ENCODE data around the gene SNED1. TPM values are rescaled to one million over a fixed set of nuclear protein-coding genes. Genes with fewer than 3 reads are reported as not detected.
A peak's percentile ranks its signal among the peaks of the same experiment; 100 is the strongest.

The SNED1 gene
- total RNA-seq, 8 experiments from 2014 or later = 0.71 to 15.4 (median 2.8) TPM

GRCh38 chr2:241038374-241039180 is 40.2 kb downstream of the SNED1 start:
- 45 to 77% (median 68%) methylated on average over 2 to 4 of the region's 20 CpGs; no CpG with 5 or more reads in 6 of the 10 experiments for WGBS, 10 experiments
- Histone ChIP-seq H3K4me1 (replicated peaks in 1 of 2) (peaks cover 6 to 11% of the 10 kb centered on the region in 2 donors), H3K4me3 (no peak overlapping the region), H3K27ac (no peak overlapping the region)
- in situ Hi-C loops (cut with MboI; ENCODE audit: low pct_unique_long_range_greater_than_20kb in 2 of 9, low sequenced_read_pairs in 9 of 9, unreplicated experiment in 9 of 9) = no loop called here
- no peak for ATAC-seq (replicated peaks in 6 of 8)

- in situ Hi-C loops (cut with MboI; ENCODE audit: low pct_unique_long_range_greater_than_20kb in 2 of 9, low sequenced_read_pairs in 9 of 9, unreplicated experiment in 9 of 9) = no loop called here
- ATAC-seq (replicated peaks in 6 of 8) = peak in 1 of 8 experiments; percentile 30
- WGBS, 10 experiments = 70 to 100% (median 80%) methylated on average over 1 to 2 of the region's 4 CpGs; no CpG with 5 or more reads in 7 of the 10 experiments
- Histone ChIP-seq H3K4me3 (no peak overlapping the region), H3K27ac (no peak overlapping the region), H3K4me1 (replicated peaks in 1 of 2) (peaks cover 6 to 11% of the 10 kb centered on the region in 2 donors)
Measured at GRCh38 chr2:241039416-241039815, 41.0 kb downstream of the SNED1 start.

- H3K27ac ChIP-seq = no peak overlapping the region
- H3K4me3 ChIP-seq = no peak overlapping the region
- in situ Hi-C loops (cut with MboI; ENCODE audit: low pct_unique_long_range_greater_than_20kb in 2 of 9, low sequenced_read_pairs in 9 of 9, unreplicated experiment in 9 of 9) = no loop called here
- ATAC-seq (replicated peaks in 6 of 8) = no peak
- peaks cover 6 to 11% of the 10 kb centered on the region in 2 donors for H3K4me1 ChIP-seq (replicated peaks in 1 of 2)
- 77 to 100% (median 100%) methylated on average over 1 to 6 of the region's 13 CpGs; no CpG with 5 or more reads in 5 of the 10 experiments for WGBS, 10 experiments
Measured at GRCh38 chr2:241040081-241040803, 41.8 kb downstream of the SNED1 start.

GRCh38 chr2:241041589-241042158 is 43.3 kb downstream of the SNED1 start:
- in situ Hi-C loops (cut with MboI; ENCODE audit: low pct_unique_long_range_greater_than_20kb in 2 of 9, low sequenced_read_pairs in 9 of 9, unreplicated experiment in 9 of 9) = no loop called here
- no peak overlapping the region for H3K4me3 ChIP-seq
- ATAC-seq (replicated peaks in 6 of 8) = no peak
- H3K27ac ChIP-seq = no peak overlapping the region
- peaks cover under 1 to 4% of the 10 kb centered on the region in 2 donors for H3K4me1 ChIP-seq (replicated peaks in 1 of 2)
- WGBS, 10 experiments = 58 to 100% (median 75%) methylated on average over 3 to 4 of the region's 5 CpGs; no CpG with 5 or more reads in 2 of the 10 experiments

- Histone ChIP-seq H3K4me3 (no peak overlapping the region), H3K27ac (no peak overlapping the region), H3K4me1 (replicated peaks in 1 of 2) (no peaks in the 10 kb centered on the region)
- in situ Hi-C loops (cut with MboI; ENCODE audit: low pct_unique_long_range_greater_than_20kb in 2 of 9, low sequenced_read_pairs in 9 of 9, unreplicated experiment in 9 of 9) = no loop called here
- no peak for ATAC-seq (replicated peaks in 6 of 8)
Measured at GRCh38 chr2:241043581-241043980, 45.2 kb downstream of the SNED1 start.

GRCh38 chr2:241047253-241048010 is 49.0 kb downstream of the SNED1 start:
- no peak for ATAC-seq (replicated peaks in 6 of 8)
- no peak overlapping the region for H3K27ac ChIP-seq
- in situ Hi-C loops (cut with MboI; ENCODE audit: low pct_unique_long_range_greater_than_20kb in 2 of 9, low sequenced_read_pairs in 9 of 9, unreplicated experiment in 9 of 9) = no loop called here
- WGBS, 10 experiments = 28 to 86% (median 66%) methylated on average over 1 to 6 of the region's 6 CpGs
- H3K4me1 ChIP-seq (replicated peaks in 1 of 2) = no peaks in the 10 kb centered on the region
- no peak overlapping the region for H3K4me3 ChIP-seq

GRCh38 chr2:241048149-241048948 is 49.9 kb downstream of the SNED1 start:
- Histone ChIP-seq H3K4me1 (replicated peaks in 1 of 2) (no peaks in the 10 kb centered on the region), H3K4me3 (no peak overlapping the region), H3K27ac (no peak overlapping the region)
- no peak for ATAC-seq (replicated peaks in 6 of 8)
- WGBS, 10 experiments = 60 to 89% (median 75%) methylated on average over 1 to 18 of the region's 30 CpGs; no CpG with 5 or more reads in 6 of the 10 experiments
- in situ Hi-C loops (cut with MboI; ENCODE audit: low pct_unique_long_range_greater_than_20kb in 2 of 9, low sequenced_read_pairs in 9 of 9, unreplicated experiment in 9 of 9) = no loop called here

GRCh38 chr2:241048949-241049343 is 50.5 kb downstream of the SNED1 start:
- no peak overlapping the region for H3K4me3 ChIP-seq
- WGBS, 10 experiments = 55 to 90% (median 67%) methylated on average over 2 to 11 of the region's 11 CpGs; no CpG with 5 or more reads in 6 of the 10 experiments
- no peak for ATAC-seq (replicated peaks in 6 of 8)

GRCh38 chr2:241049739-241050623 is 51.6 kb downstream of the SNED1 start:
- no peak overlapping the region for H3K27ac ChIP-seq
- in situ Hi-C loops (cut with MboI; ENCODE audit: low pct_unique_long_range_greater_than_20kb in 2 of 9, low sequenced_read_pairs in 9 of 9, unreplicated experiment in 9 of 9) = no loop called here
- peak in 1 of 8 experiments; percentile 14 for ATAC-seq (replicated peaks in 6 of 8)
- no peaks in the 10 kb centered on the region for H3K4me1 ChIP-seq (replicated peaks in 1 of 2)
- no peak overlapping the region for H3K4me3 ChIP-seq
- 6 to 85% (median 40%) methylated on average over 2 to 9 of the region's 38 CpGs; no CpG with 5 or more reads in 1 of the 10 experiments for WGBS, 10 experiments

More at GRCh38 chr2:241048949-241049343, 50.5 kb downstream of the SNED1 start:
- Histone ChIP-seq H3K27ac (no peak overlapping the region), H3K4me1 (replicated peaks in 1 of 2) (no peaks in the 10 kb centered on the region)
- in situ Hi-C loops (cut with MboI; ENCODE audit: low pct_unique_long_range_greater_than_20kb in 2 of 9, low sequenced_read_pairs in 9 of 9, unreplicated experiment in 9 of 9) = no loop called here

- in situ Hi-C loops (cut with MboI; ENCODE audit: low pct_unique_long_range_greater_than_20kb in 2 of 9, low sequenced_read_pairs in 9 of 9, unreplicated experiment in 9 of 9) = no loop called here
- WGBS, 10 experiments = 43 to 100% (median 67%) methylated on average over 1 to 4 of the region's 18 CpGs; no CpG with 5 or more reads in 5 of the 10 experiments
- ATAC-seq (replicated peaks in 6 of 8) = peak in 1 of 8 experiments; percentile 25
- Histone ChIP-seq H3K27ac (no peak overlapping the region), H3K4me1 (replicated peaks in 1 of 2) (no peaks in the 10 kb centered on the region), H3K4me3 (no peak overlapping the region)
Measured at GRCh38 chr2:241050624-241051577, 52.5 kb downstream of the SNED1 start.
